ENCODE data around the gene CLIC5.

GRCh38 chr6:45872827-45873365, 142.8 kb downstream of the CLIC5 start:
- no peak for TF ChIP-seq POLR2A (IDR thresholded peaks at IDR 0.05)
- TF ChIP-seq, protein P1, sequence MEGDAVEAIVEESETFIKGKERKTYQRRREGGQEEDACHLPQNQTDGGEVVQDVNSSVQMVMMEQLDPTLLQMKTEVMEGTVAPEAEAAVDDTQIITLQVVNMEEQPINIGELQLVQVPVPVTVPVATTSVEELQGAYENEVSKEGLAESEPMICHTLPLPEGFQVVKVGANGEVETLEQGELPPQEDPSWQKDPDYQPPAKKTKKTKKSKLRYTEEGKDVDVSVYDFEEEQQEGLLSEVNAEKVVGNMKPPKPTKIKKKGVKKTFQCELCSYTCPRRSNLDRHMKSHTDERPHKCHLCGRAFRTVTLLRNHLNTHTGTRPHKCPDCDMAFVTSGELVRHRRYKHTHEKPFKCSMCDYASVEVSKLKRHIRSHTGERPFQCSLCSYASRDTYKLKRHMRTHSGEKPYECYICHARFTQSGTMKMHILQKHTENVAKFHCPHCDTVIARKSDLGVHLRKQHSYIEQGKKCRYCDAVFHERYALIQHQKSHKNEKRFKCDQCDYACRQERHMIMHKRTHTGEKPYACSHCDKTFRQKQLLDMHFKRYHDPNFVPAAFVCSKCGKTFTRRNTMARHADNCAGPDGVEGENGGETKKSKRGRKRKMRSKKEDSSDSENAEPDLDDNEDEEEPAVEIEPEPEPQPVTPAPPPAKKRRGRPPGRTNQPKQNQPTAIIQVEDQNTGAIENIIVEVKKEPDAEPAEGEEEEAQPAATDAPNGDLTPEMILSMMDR (IDR thresholded peaks at IDR 0.05) = no peak

All from adrenal gland (tissue), 5 donors.